GM18873 (cell line): Measurements from ENCODE around the gene SMARCC1.
"Not testable (repeated sequence)": the region's sequence is repeated elsewhere in the genome, so short reads cannot be mapped to it uniquely, and the experiment has no call there.

Experiments used
- ATAC-seq: cut with Tn5 transposase; IDR thresholded peaks from one replicate; pipeline ENCODE4 v1.9.1; 2021; ENCODE audit warnings: mild to moderate bottlenecking, moderate library complexity, moderate number of reproducible peaks; ENCODE audit not compliant: unreplicated experiment, low FRiP score

SMARCC1 gene

GRCh38 chr3:47772788-47773187 lies 8.9 kb downstream of the SMARCC1 start:
- no peak for ATAC-seq

GRCh38 chr3:47772047-47772446 lies 9.6 kb downstream of the SMARCC1 start:
- ATAC-seq, result no peak

- ATAC-seq, result no peak
Measured at GRCh38 chr3:47766186-47766585, 15.5 kb downstream of the SMARCC1 start.

- no peak for ATAC-seq
Measured at GRCh38 chr3:47762233-47762632, 19.5 kb downstream of the SMARCC1 start.

GRCh38 chr3:47761046-47761445 lies 20.6 kb downstream of the SMARCC1 start:
- ATAC-seq, result no peak

GRCh38 chr3:47760207-47760606 lies 21.5 kb downstream of the SMARCC1 start:
- not testable (repeated sequence) for ATAC-seq

- no peak for ATAC-seq
Measured at GRCh38 chr3:47758261-47759025, 23.2 kb downstream of the SMARCC1 start.

GRCh38 chr3:47752716-47753115 lies 29.0 kb downstream of the SMARCC1 start:
- no peak for ATAC-seq

- ATAC-seq, result not testable (repeated sequence)
Measured at GRCh38 chr3:47750811-47751354, 30.8 kb downstream of the SMARCC1 start.

- no peak for ATAC-seq
Measured at GRCh38 chr3:47747558-47747957, 34.1 kb downstream of the SMARCC1 start.

GRCh38 chr3:47746264-47746663 lies 35.4 kb downstream of the SMARCC1 start:
- ATAC-seq, result no peak

GRCh38 chr3:47743855-47744254 lies 37.8 kb downstream of the SMARCC1 start:
- no peak for ATAC-seq

- ATAC-seq, result not testable (repeated sequence)
Measured at GRCh38 chr3:47743352-47743751, 38.3 kb downstream of the SMARCC1 start.

GRCh38 chr3:47741925-47742324 lies 39.8 kb downstream of the SMARCC1 start:
- ATAC-seq, result no peak

- ATAC-seq, result no peak
Measured at GRCh38 chr3:47732143-47732542, 49.5 kb downstream of the SMARCC1 start.

GRCh38 chr3:47731061-47731460 lies 50.6 kb downstream of the SMARCC1 start:
- no peak for ATAC-seq

- no peak for ATAC-seq
Measured at GRCh38 chr3:47722859-47723258, 58.8 kb downstream of the SMARCC1 start.

GRCh38 chr3:47717448-47717847 lies 64.2 kb downstream of the SMARCC1 start:
- ATAC-seq, result not testable (repeated sequence)

GRCh38 chr3:47716656-47717055 lies 65.0 kb downstream of the SMARCC1 start:
- no peak for ATAC-seq

- no peak for ATAC-seq
Measured at GRCh38 chr3:47715928-47716327, 65.8 kb downstream of the SMARCC1 start.

- no peak for ATAC-seq
Measured at GRCh38 chr3:47714606-47715005, 67.1 kb downstream of the SMARCC1 start.

- no peak for ATAC-seq
Measured at GRCh38 chr3:47713655-47714054, 68.0 kb downstream of the SMARCC1 start.
